IMR-90 (cell line): ENCODE measurements around the gene UQCRQ. TPM values are rescaled to one million over a fixed set of nuclear protein-coding genes. Genes with fewer than 3 reads are reported as not detected.

Experiments
- ATAC-seq: fragments of 200-7000 bp; cut with Tn5 transposase; 2 replicates; pipeline ENCODE4 v1.9.1; 2020; ENCODE audit warnings: low read depth, mild to moderate bottlenecking, moderate library complexity
- BruUV-seq: library from RNA; stranded (reverse); fragments of 400-500 nt; replicated peaks from 2 replicates; lab custom pipeline; 2021; lab: Mats Ljungman, UMichigan
- CTCF ChIA-PET: fragments of 300-600 bp; formaldehyde crosslinking; extraction: SDS; loops from one replicate; lab custom pipeline; 2021; ENCODE audit warnings: antibody characterized with exemption; lab: Yijun Ruan, JAX
- POLR2A ChIA-PET: fragments of 300-600 bp; sonication (Branson Sonifier 250); formaldehyde crosslinking; loops from one replicate; lab custom pipeline; 2022; ENCODE audit warnings: antibody characterized with exemption; ENCODE audit not compliant: unreplicated experiment; lab: Charles Lee
- DNase-seq: peaks from one replicate; pipeline ENCODE4 v3.0.0; 2013
- H2AFZ ChIP-seq: replicated peaks from 2 replicates; pipeline ENCODE3; 2013; ENCODE audit warnings: low read length, mild to moderate bottlenecking; ENCODE audit not compliant: poor library complexity
- H2AK5ac ChIP-seq: 2 replicates; pipeline ENCODE4 v1.6.1; 2013; ENCODE audit warnings: low read depth, low read length, inconsistent platforms
- H2AK9ac ChIP-seq: replicated peaks from 2 replicates; pipeline ENCODE3; 2013; ENCODE audit warnings: mild to moderate bottlenecking, low read depth, low read length, moderate library complexity; ENCODE audit not compliant: poor library complexity
- H2BK120ac ChIP-seq: 2 replicates; pipeline ENCODE4 v1.6.1; 2013; ENCODE audit warnings: low read depth, low read length, inconsistent platforms
- H2BK15ac ChIP-seq: 3 replicates; pipeline ENCODE4 v1.6.1; 2013; ENCODE audit warnings: low read depth, low read length, inconsistent platforms
- H2BK20ac ChIP-seq: 2 replicates; pipeline ENCODE4 v1.6.1; 2013; ENCODE audit warnings: low read depth, mild to moderate bottlenecking, inconsistent platforms, low read length, moderate library complexity
- H2BK5ac ChIP-seq: 2 replicates; pipeline ENCODE4 v1.6.1; 2013; ENCODE audit warnings: mild to moderate bottlenecking, low read depth, low read length, inconsistent platforms; ENCODE audit not compliant: poor library complexity, severe bottlenecking
- H3K14ac ChIP-seq: replicated peaks from 2 replicates; pipeline ENCODE4 v1.6.1; 2013; ENCODE audit warnings: low read depth, low read length, inconsistent platforms
- H3K18ac ChIP-seq: 2 replicates; pipeline ENCODE4 v1.6.1; 2013; ENCODE audit warnings: low read depth, low read length, control low read depth
- H3K23ac ChIP-seq: 2 replicates; pipeline ENCODE4 v1.6.1; 2013; ENCODE audit warnings: low read depth, low read length, inconsistent platforms
- H3K27ac ChIP-seq: 2 replicates; pipeline ENCODE4 v1.5.1; 2013; ENCODE audit warnings: mild to moderate bottlenecking, control low read depth, low read length; ENCODE audit not compliant: insufficient read depth
- H3K27me3 ChIP-seq: 2 replicates; pipeline ENCODE4 v1.6.1; 2013; ENCODE audit warnings: low read length; ENCODE audit not compliant: control insufficient read depth, insufficient read depth
- H3K36me3 ChIP-seq: 2 replicates; pipeline ENCODE4 v1.6.1; 2013; ENCODE audit warnings: low read length, mixed read lengths; ENCODE audit not compliant: control insufficient read depth, insufficient read depth
- H3K4ac ChIP-seq: 2 replicates; pipeline ENCODE4 v1.6.1; 2013; ENCODE audit warnings: low read depth, low read length, inconsistent platforms
- H3K4me1 ChIP-seq: 2 replicates; pipeline ENCODE4 v1.6.1; 2013; ENCODE audit warnings: low read length, mixed read lengths; ENCODE audit not compliant: control insufficient read depth, insufficient read depth
- H3K4me2 ChIP-seq: 2 replicates; pipeline ENCODE4 v1.6.1; 2013; ENCODE audit warnings: low read depth, mild to moderate bottlenecking, control low read depth, low read length, moderate library complexity
- H3K4me3 ChIP-seq: 2 replicates; pipeline ENCODE4 v1.5.1; 2013; ENCODE audit warnings: low read depth, mild to moderate bottlenecking, control low read depth, low read length, moderate library complexity; ENCODE audit not compliant: insufficient read depth
- H3K56ac ChIP-seq: 2 replicates; pipeline ENCODE4 v1.6.1; 2013; ENCODE audit warnings: low read length, inconsistent platforms; ENCODE audit not compliant: insufficient read depth; ENCODE audit errors: extremely low read depth
- H3K79me1 ChIP-seq, 2 experiments: 2 replicates each; pipeline ENCODE4 v1.6.1; 2013; ENCODE audit warnings: low read length in 2 of 2, inconsistent platforms in 1 of 2, low read depth in 1 of 2
- H3K9ac ChIP-seq: 2 replicates; pipeline ENCODE4 v1.6.1; 2013; ENCODE audit warnings: low read depth, low read length, control low read depth
- H3K9me1 ChIP-seq: 2 replicates; pipeline ENCODE4 v1.6.1; 2013; ENCODE audit warnings: low read length, inconsistent platforms; ENCODE audit not compliant: insufficient read depth
- H3K9me3 ChIP-seq: 2 replicates; pipeline ENCODE4 v1.6.1; 2013; ENCODE audit warnings: low read length; ENCODE audit not compliant: control insufficient read depth, insufficient read depth
- H4K20me1 ChIP-seq: 2 replicates; pipeline ENCODE4 v1.6.1; 2013; ENCODE audit warnings: low read length, inconsistent platforms; ENCODE audit not compliant: insufficient read depth
- H4K5ac ChIP-seq: 2 replicates; pipeline ENCODE4 v1.6.1; 2013; ENCODE audit warnings: mild to moderate bottlenecking, low read depth, low read length, control low read depth
- H4K8ac ChIP-seq, 2 experiments: 2 replicates each; pipeline ENCODE4 v1.6.1; 2013; ENCODE audit warnings: low read depth in 2 of 2, low read length in 2 of 2, control low read depth in 1 of 2, inconsistent platforms in 1 of 2
- H4K91ac ChIP-seq: 2 replicates; pipeline ENCODE4 v1.6.1; 2013; ENCODE audit warnings: low read depth, low read length, inconsistent platforms; ENCODE audit not compliant: insufficient read depth
- BHLHE40 ChIP-seq: fragments of 150-350 bp; IDR thresholded peaks from 2 replicates; pipeline ENCODE4 v1.6.1; 2016; ENCODE audit warnings: mild to moderate bottlenecking, low read depth, low read length
- CTCF ChIP-seq: conservative IDR thresholded peaks from 2 replicates; pipeline ENCODE4 v1.5.1; 2012; ENCODE audit warnings: mild to moderate bottlenecking, low read depth, low read length, improper control_type of control experiment
- MAFK ChIP-seq: IDR thresholded peaks from 2 replicates; pipeline ENCODE4 v1.6.1; 2012; ENCODE audit warnings: low read depth, low read length, improper control_type of control experiment
- POLR2A ChIP-seq: IDR thresholded peaks from 2 replicates; pipeline ENCODE4 v1.6.1; 2012; ENCODE audit warnings: mild to moderate bottlenecking, low read depth, low read length
- RCOR1 ChIP-seq: IDR thresholded peaks from 2 replicates; pipeline ENCODE4 v1.6.1; 2012; ENCODE audit warnings: mild to moderate bottlenecking, low read length, improper control_type of control experiment; ENCODE audit not compliant: insufficient replicate concordance
- WGBS, 2 experiments: methylation state at CpG; one replicate each; pipeline versions ENCODE4 v1.1.5 to v1.1.7; 2013; ENCODE audit warnings: missing lambda C conversion rate in 2 of 2; ENCODE audit not compliant: insufficient read length in 1 of 2; ENCODE audit errors: extremely low coverage in 2 of 2; 5-methylcytosine and 5-hydroxymethylcytosine counted together
- dilution Hi-C: fragments of 300-500 bp; cut with HindIII; formaldehyde crosslinking; loops from one replicate; pipeline ENCODE4 v1.14.3; 2018; ENCODE audit warnings: low sequenced_read_pairs; ENCODE audit not compliant: unreplicated experiment
- in situ Hi-C: fragments of 300-500 bp; cut with MboI; formaldehyde crosslinking; loops from 3 replicates; pipeline ENCODE4 v1.14.3; 2019; ENCODE audit warnings: low sequenced_read_pairs, inconsistent platforms, mixed read lengths
- intact Hi-C: fragments of 100-400 bp; cut with micrococcal nuclease; formaldehyde crosslinking; loops from 2 replicates; pipeline ENCODE4 v1.10.0; 2022
- polyA plus RNA-seq, 3 experiments: library from polyadenylated mRNA; depleted of rRNA; stranded (reverse); fragments of >200 nt; gene quantifications; 2 replicates each; pipeline ENCODE4 v1.2.3, GENCODE V29; 2012; ENCODE audit warnings: low replicate concordance in 1 of 3
- total RNA-seq: library from RNA; depleted of rRNA; stranded (reverse); fragments of >200 nt; gene quantifications from 2 replicates; pipeline ENCODE4 v1.2.3, GENCODE V29; 2012
- TF ChIP-seq, protein P1 (sequence below): fragments of 150-350 bp; IDR thresholded peaks from 2 replicates; pipeline ENCODE4 v1.6.1; 2017; ENCODE audit warnings: mild to moderate bottlenecking, antibody characterized with exemption, low read length, low read depth

Gene UQCRQ
- total and polyA plus RNA-seq, 2 of the 4 experiments (the other 2 are of a cell fraction) = 73.7 to 292 TPM

DNA sequence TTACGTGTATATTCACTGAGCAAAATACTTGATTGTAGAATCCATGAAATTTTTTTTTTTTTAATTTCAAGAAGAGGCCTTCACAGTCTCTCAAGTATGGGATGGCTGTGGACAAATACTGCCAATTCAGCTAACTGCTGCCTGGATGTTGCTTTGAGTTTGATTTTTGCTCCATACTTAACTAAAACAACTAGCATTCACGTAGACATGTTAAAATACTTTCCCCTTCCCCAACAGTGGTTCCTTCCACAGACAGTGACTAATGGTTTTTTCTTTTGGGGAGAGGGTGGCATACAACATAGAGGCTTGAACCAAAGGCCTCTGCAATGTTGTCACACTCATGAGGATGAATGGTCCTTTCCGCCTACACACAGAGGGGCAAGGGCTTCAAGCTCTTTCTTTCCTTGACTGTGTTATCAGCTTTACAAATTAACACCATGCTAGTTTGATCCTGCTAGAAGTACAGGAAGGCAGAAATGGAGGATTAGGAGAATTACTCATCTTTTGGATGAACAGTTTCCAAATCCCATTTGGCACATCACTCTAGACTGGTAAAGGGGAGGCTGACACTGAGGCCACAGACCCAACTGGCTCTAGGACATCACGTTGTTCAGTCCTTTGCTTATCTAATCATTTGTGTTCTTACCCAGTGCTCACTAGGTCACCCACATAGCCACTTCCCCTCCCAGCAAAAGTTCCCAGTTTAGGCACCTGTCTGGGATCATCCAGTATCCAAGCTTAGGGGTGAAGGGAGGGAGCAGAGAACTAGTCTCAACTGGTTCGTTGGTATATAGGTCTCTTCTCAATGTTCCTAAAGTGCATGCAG is 5.2 kb downstream of the UQCRQ start (continued):
- no peak for TF ChIP-seq RCOR1

DNA sequence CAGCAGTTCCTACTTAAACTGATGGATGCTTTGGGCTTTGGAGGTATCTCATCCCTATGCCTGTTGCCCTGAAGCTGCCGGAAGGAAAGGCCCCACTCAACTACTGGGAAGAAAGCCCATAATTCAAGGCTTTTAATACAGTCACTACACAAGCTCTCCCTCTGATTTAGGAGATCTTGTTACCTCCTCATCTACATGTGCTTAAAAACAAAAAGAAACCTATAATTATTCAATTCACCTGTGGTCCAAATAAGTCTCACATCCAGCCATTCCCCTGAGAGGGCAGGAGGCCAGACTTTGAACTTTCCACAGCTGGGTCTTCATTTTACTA is 6.3 kb downstream of the UQCRQ start:
- ChIA-PET POLR2A (no interaction called here), CTCF (interaction anchor here (0.6 to 1.3 kb wide), 6 partner anchors 9 to 223 kb away, joined by 3 to 5 read pairs (median 4); partner anchors contain the start of gene SHROOM1)
- Histone ChIP-seq H3K27me3 (no peaks in the 10 kb centered on the region), H3K18ac (no peak overlapping the region), H2BK20ac (no peak overlapping the region), H3K79me1 (peaks cover 0 to 51% of the 10 kb centered on the region in 2 experiments; a peak in 3 of 4 replicates), H3K9me1 (peaks cover 14% of the 10 kb centered on the region; the same call in 1 of the 2 replicates), H3K4ac (no peak overlapping the region), H3K14ac (no peak overlapping the region), H3K9ac (no peak overlapping the region), H4K91ac (no peak overlapping the region), H2BK5ac (no peak overlapping the region), H2BK15ac (no peak overlapping the region), H3K4me2 (no peak overlapping the region), H3K56ac (no peak overlapping the region), H3K27ac (no peak overlapping the region), H4K20me1 (peaks cover 7% of the 10 kb centered on the region), H2AFZ (no peak overlapping the region), H3K23ac (no peak overlapping the region), H4K5ac (no peak overlapping the region), H2AK9ac (no peak overlapping the region), H2AK5ac (no peak overlapping the region), H3K9me3 (no peaks in the 10 kb centered on the region), H3K36me3 (peaks cover 31% of the 10 kb centered on the region), H3K4me1 (no peaks in the 10 kb centered on the region), H4K8ac (no peak overlapping the region), H3K4me3 (no peak overlapping the region), H2BK120ac (no peak overlapping the region)
- no peak for DNase-seq
- ATAC-seq = no peak
- BruUV-seq = no TSS peak
- in situ Hi-C loops = no loop called here
- intact Hi-C loops = no loop called here
- no CpG with 5 or more reads among the region's 1 CpG for WGBS, 2 experiments
- dilution Hi-C loops = no loop called here
- TF ChIP-seq BHLHE40 = no peak
- TF ChIP-seq, protein P1, sequence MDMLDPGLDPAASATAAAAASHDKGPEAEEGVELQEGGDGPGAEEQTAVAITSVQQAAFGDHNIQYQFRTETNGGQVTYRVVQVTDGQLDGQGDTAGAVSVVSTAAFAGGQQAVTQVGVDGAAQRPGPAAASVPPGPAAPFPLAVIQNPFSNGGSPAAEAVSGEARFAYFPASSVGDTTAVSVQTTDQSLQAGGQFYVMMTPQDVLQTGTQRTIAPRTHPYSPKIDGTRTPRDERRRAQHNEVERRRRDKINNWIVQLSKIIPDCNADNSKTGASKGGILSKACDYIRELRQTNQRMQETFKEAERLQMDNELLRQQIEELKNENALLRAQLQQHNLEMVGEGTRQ = no peak
- no peak for TF ChIP-seq RCOR1
- no peak for TF ChIP-seq MAFK
- 0 out of 2 replicates have a peak, but pooled peaks have one; percentile 7 for TF ChIP-seq POLR2A
- no peak for TF ChIP-seq CTCF
